NB4 (cell line): ENCODE results near the gene TMEM238.

Source experiments
- CTCF ChIP-seq: IDR thresholded peaks from one replicate; pipeline ENCODE4 v1.5.1; 2012; ENCODE audit warnings: low read depth, low read length
- MAX ChIP-seq: IDR thresholded peaks from 2 replicates; pipeline ENCODE4 v1.6.1; 2011; ENCODE audit warnings: low read depth, low read length
- MYC ChIP-seq: IDR thresholded peaks from 2 replicates; pipeline ENCODE4 v1.6.1; 2011; ENCODE audit warnings: low read depth, low read length
- POLR2A ChIP-seq: IDR thresholded peaks from 2 replicates; pipeline ENCODE4 v1.6.1; 2011; ENCODE audit warnings: mild to moderate bottlenecking; ENCODE audit not compliant: insufficient read length; ENCODE audit errors: extremely low read depth

GRCh38 chr19:55408533-55408872 is 24.4 kb upstream of the TMEM238 start:
- TF ChIP-seq CTCF (no peak), POLR2A (no peak), MYC (no peak), MAX (no peak)
